ENCODE results near the gene MAPKAPK2.

Gene MAPKAPK2

GRCh38 chr1:206693029-206693428 is 8.3 kb downstream of the MAPKAPK2 start:
- TF ChIP-seq EGR1 (IDR thresholded peaks at IDR 0.05) (no peak), MAX (IDR thresholded peaks at IDR 0.05) (no peak), EP300 (IDR thresholded peaks at IDR 0.05; ENCODE audit: borderline replicate concordance) (no peak), CREB1 (IDR thresholded peaks at IDR 0.05; ENCODE audit: low read depth) (no peak), YY1 (IDR thresholded peaks at IDR 0.05; ENCODE audit: low read depth) (no peak), TAF1 (IDR thresholded peaks at IDR 0.05; ENCODE audit: low read depth) (no peak), NFIC (IDR thresholded peaks at IDR 0.05) (no peak), TCF12 (IDR thresholded peaks at IDR 0.05; ENCODE audit: low read depth) (no peak), FOXM1 (IDR thresholded peaks at IDR 0.05; ENCODE audit: borderline replicate concordance, low read depth) (no peak)
- TF ChIP-seq, protein P1, sequence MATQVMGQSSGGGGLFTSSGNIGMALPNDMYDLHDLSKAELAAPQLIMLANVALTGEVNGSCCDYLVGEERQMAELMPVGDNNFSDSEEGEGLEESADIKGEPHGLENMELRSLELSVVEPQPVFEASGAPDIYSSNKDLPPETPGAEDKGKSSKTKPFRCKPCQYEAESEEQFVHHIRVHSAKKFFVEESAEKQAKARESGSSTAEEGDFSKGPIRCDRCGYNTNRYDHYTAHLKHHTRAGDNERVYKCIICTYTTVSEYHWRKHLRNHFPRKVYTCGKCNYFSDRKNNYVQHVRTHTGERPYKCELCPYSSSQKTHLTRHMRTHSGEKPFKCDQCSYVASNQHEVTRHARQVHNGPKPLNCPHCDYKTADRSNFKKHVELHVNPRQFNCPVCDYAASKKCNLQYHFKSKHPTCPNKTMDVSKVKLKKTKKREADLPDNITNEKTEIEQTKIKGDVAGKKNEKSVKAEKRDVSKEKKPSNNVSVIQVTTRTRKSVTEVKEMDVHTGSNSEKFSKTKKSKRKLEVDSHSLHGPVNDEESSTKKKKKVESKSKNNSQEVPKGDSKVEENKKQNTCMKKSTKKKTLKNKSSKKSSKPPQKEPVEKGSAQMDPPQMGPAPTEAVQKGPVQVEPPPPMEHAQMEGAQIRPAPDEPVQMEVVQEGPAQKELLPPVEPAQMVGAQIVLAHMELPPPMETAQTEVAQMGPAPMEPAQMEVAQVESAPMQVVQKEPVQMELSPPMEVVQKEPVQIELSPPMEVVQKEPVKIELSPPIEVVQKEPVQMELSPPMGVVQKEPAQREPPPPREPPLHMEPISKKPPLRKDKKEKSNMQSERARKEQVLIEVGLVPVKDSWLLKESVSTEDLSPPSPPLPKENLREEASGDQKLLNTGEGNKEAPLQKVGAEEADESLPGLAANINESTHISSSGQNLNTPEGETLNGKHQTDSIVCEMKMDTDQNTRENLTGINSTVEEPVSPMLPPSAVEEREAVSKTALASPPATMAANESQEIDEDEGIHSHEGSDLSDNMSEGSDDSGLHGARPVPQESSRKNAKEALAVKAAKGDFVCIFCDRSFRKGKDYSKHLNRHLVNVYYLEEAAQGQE (IDR thresholded peaks at IDR 0.05; ENCODE audit: low read depth): no peak

DNA sequence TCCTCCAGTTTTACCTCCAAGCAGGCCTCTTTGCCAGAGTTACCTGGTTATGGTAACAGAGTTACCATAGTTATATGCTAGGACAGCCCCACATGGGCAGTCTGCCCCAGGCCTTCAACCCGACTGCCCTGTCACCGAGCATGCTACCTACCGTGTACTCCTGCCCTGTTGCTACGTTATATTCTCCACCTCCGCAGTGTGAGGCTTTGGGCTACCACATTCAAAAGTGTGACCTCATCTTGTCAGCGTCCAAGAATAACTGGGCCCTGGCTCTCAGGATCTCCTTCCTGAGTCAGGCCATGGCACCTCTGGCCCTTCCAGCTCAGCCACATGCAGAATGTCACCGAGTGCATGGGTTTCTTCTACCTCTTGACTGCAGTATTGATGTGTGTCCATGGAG is 8.9 kb downstream of the MAPKAPK2 start:
- TF ChIP-seq TCF12 (IDR thresholded peaks at IDR 0.05; ENCODE audit: low read depth) (no peak), FOXM1 (IDR thresholded peaks at IDR 0.05; ENCODE audit: borderline replicate concordance, low read depth) (no peak), ZBTB7A (IDR thresholded peaks at IDR 0.05; ENCODE audit: low read depth) (no peak), USF1 (IDR thresholded peaks at IDR 0.05) (no peak), CREB1 (IDR thresholded peaks at IDR 0.05; ENCODE audit: low read depth) (no peak), TAF1 (IDR thresholded peaks at IDR 0.05; ENCODE audit: low read depth) (no peak), EGR1 (IDR thresholded peaks at IDR 0.05) (no peak), RAD21 (IDR thresholded peaks at IDR 0.05; ENCODE audit: low read depth) (no peak), EP300 (IDR thresholded peaks at IDR 0.05; ENCODE audit: borderline replicate concordance) (no peak), MAX (IDR thresholded peaks at IDR 0.05) (no peak), TEAD4 (IDR thresholded peaks at IDR 0.05) (no peak), NFIC (IDR thresholded peaks at IDR 0.05) (no peak), CEBPB (IDR thresholded peaks at IDR 0.05) (no peak), YY1 (IDR thresholded peaks at IDR 0.05; ENCODE audit: low read depth) (no peak)
- TF ChIP-seq, protein P1 (IDR thresholded peaks at IDR 0.05; ENCODE audit: low read depth): no peak

DNA sequence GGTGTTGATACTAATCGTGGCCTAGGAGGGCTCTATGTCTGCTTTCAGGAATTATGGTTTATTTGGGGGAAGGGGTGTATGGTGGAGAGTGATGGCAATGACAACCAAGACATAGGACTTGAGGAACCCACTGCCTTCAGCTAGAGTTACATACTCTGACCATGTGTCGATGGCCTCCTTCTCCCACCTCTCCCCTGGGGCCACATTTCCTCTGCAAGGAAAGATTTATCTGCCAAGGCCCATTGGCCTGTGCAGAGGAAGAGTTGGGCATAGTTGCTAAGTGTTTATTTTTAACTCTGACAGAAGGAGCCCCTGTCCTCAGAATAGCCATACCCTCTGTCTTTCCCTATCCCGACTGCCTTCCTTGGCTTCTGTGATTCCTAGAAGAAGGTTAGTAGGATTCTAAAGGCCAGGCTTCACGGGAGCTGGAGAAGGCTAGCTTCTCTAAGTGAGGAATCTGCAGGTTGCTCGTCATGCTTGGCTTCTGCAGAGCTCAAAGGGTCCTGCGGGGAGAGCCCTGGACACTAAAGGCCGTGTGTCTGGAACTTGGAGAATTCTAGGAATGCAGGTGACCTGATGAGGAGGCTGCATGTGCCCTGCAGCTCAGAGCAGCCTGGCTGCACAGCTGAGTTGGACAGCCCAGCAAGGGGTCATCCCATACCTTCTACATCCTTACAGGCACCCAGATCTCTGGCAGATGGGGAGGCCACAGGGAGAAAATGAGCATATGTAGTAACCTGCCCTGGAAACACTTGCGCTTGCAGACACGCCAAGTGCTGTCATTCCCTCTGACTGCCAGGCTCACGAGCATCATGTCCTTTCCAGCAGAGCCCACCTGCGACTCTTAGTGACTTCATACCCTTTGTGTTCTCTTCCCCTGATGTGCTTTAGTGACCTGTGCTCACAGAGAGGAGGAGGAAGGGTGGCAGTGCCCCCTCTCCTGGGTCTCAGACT is 9.7 kb downstream of the MAPKAPK2 start:
- TF ChIP-seq USF1 (IDR thresholded peaks at IDR 0.05) (0 out of 2 replicates have a peak, but pooled peaks have one; percentile 7), RAD21 (IDR thresholded peaks at IDR 0.05; ENCODE audit: low read depth) (peak; percentile 2; the same call in 1 of the 2 replicates), TCF12 (IDR thresholded peaks at IDR 0.05; ENCODE audit: low read depth) (peak; percentile 70; the same call in 1 of the 2 replicates), TEAD4 (IDR thresholded peaks at IDR 0.05) (peak; percentile 99), MAX (IDR thresholded peaks at IDR 0.05) (peak; percentile 71), YY1 (IDR thresholded peaks at IDR 0.05; ENCODE audit: low read depth) (no peak), ZBTB7A (IDR thresholded peaks at IDR 0.05; ENCODE audit: low read depth) (peak; percentile 56; the same call in 1 of the 2 replicates)
- TF ChIP-seq, protein P1 (IDR thresholded peaks at IDR 0.05; ENCODE audit: low read depth): no peak

GRCh38 chr1:206695733-206696132 is 11.0 kb downstream of the MAPKAPK2 start:
- TF ChIP-seq MAX (IDR thresholded peaks at IDR 0.05): no peak
- TF ChIP-seq, protein P1 (IDR thresholded peaks at IDR 0.05; ENCODE audit: low read depth): no peak
- TF ChIP-seq FOXM1 (IDR thresholded peaks at IDR 0.05; ENCODE audit: borderline replicate concordance, low read depth): no peak
- TF ChIP-seq TCF12 (IDR thresholded peaks at IDR 0.05; ENCODE audit: low read depth): no peak
- TF ChIP-seq CEBPB (IDR thresholded peaks at IDR 0.05): no peak
- no peak for TF ChIP-seq YY1 (IDR thresholded peaks at IDR 0.05; ENCODE audit: low read depth)
- TF ChIP-seq USF1 (IDR thresholded peaks at IDR 0.05): no peak
- no peak for TF ChIP-seq ZBTB7A (IDR thresholded peaks at IDR 0.05; ENCODE audit: low read depth)
- no peak for TF ChIP-seq EP300 (IDR thresholded peaks at IDR 0.05; ENCODE audit: borderline replicate concordance)
